Anterior cingulate cortex (tissue), 58 donors: Measurements from ENCODE around the gene KCNMA1.

Source experiments
- DNase-seq, 58 donors: peaks; one replicate each; lab custom pipeline; 2025; lab: John Stamatoyannopoulos, UW

KCNMA1 gene

GRCh38 chr10:77565590-77566023 is 72.0 kb downstream of the KCNMA1 start:
- DNase-seq, result no peak

GRCh38 chr10:77564731-77565589 is 72.6 kb downstream of the KCNMA1 start:
- DNase-seq, result no peak

GRCh38 chr10:77563638-77564270 is 73.9 kb downstream of the KCNMA1 start:
- no peak for DNase-seq

GRCh38 chr10:77562742-77563141 is 74.9 kb downstream of the KCNMA1 start:
- no peak for DNase-seq

GRCh38 chr10:77561991-77562390 is 75.6 kb downstream of the KCNMA1 start:
- DNase-seq, result no peak

- DNase-seq, result no peak
These were observed 77.1 kb downstream of the KCNMA1 start for GRCh38 chr10:77560471-77560870.

- no peak for DNase-seq
These were observed 77.6 kb downstream of the KCNMA1 start for GRCh38 chr10:77560052-77560451.

- DNase-seq, result no peak
These were observed 80.5 kb downstream of the KCNMA1 start for GRCh38 chr10:77556990-77557601.

- no peak for DNase-seq
These were observed 81.9 kb downstream of the KCNMA1 start for GRCh38 chr10:77555591-77556212.

GRCh38 chr10:77554996-77555397 is 82.6 kb downstream of the KCNMA1 start:
- DNase-seq, result peak in 1 of 58 donors; percentile 39

GRCh38 chr10:77553966-77554365 is 83.6 kb downstream of the KCNMA1 start:
- no peak for DNase-seq

GRCh38 chr10:77553311-77553710 is 84.3 kb downstream of the KCNMA1 start:
- no peak for DNase-seq

- DNase-seq, result no peak
These were observed 85.4 kb downstream of the KCNMA1 start for GRCh38 chr10:77552252-77552651.

- DNase-seq, result no peak
These were observed 87.2 kb downstream of the KCNMA1 start for GRCh38 chr10:77550378-77550777.

- DNase-seq, result no peak
These were observed 88.9 kb downstream of the KCNMA1 start for GRCh38 chr10:77548671-77549070.

- no peak for DNase-seq
These were observed 89.5 kb downstream of the KCNMA1 start for GRCh38 chr10:77548157-77548556.

- DNase-seq, result no peak
These were observed 90.1 kb downstream of the KCNMA1 start for GRCh38 chr10:77547307-77548050.

- peak in 8 of 58 donors; percentile 14 to 50 (median 27) for DNase-seq
These were observed 91.6 kb downstream of the KCNMA1 start for GRCh38 chr10:77546042-77546441.

- no peak for DNase-seq
These were observed 92.0 kb downstream of the KCNMA1 start for GRCh38 chr10:77545585-77545984.

- DNase-seq, result no peak
These were observed 93.0 kb downstream of the KCNMA1 start for GRCh38 chr10:77544617-77545016.
